IPS DF 4.7 (cell line): Measurements from ENCODE around the gene RASGRP3.

Source experiments
- DNase-seq: peaks from one replicate; pipeline ENCODE4 v3.0.0-alpha.2; 2013; ENCODE audit warnings: low spot score; ENCODE audit errors: extremely low read depth

The RASGRP3 gene

DNA sequence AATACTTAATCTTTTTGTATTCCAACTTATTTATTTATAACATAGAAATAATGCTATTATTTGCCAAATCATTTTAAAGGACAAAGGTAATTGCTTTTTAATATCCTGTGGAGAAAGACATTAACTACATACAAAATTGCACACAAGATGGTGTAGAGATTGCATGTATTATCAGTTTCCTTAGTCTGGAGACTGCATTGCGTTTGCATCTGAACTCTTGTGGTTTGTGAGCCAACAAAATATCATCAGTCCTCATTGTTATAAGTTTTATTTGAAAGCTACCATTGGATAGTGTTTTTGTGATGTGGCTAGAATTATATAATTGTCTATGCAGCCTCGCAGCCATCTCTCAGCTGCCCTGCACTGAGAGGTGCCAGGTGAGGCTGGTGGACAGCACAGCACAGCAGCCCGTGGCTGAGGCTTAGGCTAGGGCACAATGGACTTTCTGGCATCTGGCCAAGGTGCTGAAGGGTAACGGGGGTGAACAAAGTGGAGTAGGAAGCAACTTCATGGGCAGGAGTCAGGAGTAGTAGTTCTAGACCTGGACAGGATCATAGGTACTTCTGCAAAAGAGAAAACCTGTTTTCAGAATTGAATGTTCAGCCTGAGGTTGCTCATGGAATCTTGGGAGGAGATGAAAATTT lies 15.1 kb downstream of the RASGRP3 start:
- DNase-seq: no peak

DNA sequence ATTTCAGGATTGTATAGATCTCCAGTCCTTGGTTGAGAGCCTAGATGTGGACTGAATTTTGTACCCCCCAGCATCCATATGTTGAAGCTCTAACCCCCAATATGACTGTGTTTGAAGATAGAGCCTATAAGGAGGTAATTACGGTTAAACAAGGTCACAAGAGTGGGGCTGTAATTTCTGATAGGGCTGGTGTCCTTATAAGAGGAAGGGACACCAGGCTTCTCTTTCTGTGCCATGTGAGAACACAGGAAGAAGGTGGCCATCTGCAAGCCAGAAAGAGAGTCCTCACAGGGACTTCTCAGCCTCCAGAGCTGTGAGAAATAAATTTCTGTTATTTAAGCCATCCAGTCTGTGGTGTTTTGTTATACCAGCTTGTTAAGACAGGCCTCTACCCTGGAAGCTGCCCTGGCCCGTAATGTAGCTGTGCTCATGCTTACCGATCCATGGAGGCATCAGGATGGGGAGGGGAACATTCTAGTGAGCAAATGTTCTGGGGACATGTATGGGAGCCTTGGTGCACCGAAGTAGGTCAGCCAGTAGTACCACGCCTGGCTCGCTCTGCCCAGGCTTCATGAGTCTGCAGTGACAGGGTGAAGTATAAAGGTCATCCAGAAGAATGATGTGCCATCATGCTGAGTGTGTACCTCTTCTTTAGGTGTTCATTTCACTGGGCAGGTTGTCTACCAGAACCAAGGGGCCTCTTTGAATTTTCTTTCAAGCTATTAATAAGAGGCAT lies 16.1 kb downstream of the RASGRP3 start:
- DNase-seq: no peak

DNA sequence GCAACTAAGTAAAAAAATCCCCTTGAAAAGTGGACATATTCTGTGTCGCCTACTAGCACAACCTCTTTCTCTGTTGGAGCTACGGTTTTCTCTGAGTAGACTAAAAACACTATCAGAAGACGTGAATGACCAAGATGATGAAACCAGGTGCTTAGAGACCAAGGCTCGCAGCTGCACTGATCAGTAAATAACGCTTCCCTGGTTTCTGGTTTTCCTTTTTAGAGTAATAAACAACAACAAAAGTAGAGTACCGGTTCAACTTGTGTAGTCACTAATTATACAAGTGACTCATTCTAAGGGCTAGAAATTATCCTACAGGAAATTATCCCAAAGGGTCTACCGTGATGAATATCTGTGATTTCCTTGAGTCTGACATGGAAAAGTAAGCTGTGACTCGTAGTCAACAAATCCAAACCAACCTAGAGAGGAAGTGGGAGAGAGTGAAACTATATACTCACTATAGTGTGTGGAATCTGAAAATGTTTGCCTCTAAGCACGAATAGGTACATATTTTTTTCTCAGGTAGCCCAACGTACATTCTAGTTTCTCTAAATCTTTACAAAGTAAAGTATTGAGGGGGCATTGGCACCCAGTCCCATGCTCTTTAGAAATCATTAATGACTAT lies 17.8 kb downstream of the RASGRP3 start:
- no peak for DNase-seq

- no peak for DNase-seq
Measured at GRCh38 chr2:33494877-33495641, 18.6 kb downstream of the RASGRP3 start.

DNA sequence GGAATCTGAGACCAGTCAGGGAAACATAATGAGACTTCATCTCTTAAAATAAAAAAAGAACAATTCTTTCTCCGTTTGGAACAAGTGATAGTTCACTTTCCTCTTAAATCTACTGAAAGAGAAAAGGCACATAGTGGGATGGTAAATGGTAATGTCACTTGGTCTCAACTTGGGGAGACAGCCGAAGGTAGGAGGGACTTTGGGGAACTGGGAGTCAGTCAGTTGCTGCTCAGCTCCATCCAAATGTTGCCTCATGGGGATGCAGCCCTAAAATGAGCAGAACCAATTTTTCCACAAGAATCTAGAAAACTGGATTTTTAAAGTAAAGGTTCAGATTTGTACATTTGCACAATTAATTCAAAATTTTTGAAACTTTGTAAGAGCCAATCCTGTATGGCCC lies 19.2 kb downstream of the RASGRP3 start:
- no peak for DNase-seq

GRCh38 chr2:33496150-33496549 lies 19.7 kb downstream of the RASGRP3 start:
- DNase-seq: no peak

DNA sequence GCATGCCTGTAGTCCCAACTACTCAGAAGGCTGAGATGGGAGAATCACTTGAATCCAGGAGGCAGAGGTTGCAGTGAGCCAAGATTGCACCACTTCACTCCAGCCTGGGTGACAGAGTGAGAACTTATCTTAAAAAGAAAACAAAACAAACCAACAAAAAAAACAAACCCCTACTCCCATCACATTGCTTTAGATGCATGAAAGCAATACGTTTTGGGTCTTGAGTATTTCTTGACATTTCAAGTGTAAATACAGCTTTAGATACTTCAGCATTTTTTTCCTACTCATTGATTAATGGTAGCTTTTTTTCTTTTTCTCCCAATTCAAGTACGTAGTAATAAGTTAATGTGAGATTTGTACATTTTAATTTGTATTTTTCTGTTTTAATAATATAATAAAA lies 20.3 kb downstream of the RASGRP3 start:
- no peak for DNase-seq

- no peak for DNase-seq
Measured at GRCh38 chr2:33497221-33497650, 20.8 kb downstream of the RASGRP3 start.

DNA sequence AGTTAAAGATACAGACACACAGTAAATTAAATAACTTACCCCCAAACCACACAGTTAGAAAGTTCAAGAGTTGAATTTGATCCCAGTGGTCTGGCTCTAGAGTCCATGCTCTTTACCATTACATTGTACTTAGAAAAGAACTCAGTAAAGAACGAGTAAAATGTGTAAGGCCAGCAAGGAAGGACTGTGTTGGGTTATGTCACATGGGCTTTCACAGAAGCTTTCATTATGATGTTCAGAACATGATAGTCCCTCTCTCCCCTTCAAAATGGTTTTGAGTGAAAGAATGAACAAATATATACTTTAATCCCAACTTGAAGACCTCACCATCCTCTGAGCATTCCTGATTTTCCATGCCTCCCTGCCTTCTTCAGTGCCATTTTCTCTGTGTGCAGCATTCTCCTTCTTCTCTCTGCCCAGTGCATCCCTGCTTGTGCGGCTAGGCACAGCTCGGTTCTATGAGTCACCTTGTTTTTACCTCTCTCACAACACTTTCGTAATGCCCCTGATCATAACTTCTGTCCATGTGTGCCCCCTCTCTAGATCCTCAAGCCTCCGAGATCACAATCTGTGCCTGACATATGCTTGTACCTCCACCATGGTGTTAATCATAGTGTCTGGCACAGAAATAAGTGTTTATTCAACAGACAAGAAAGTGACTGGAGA lies 22.0 kb downstream of the RASGRP3 start:
- no peak for DNase-seq

- DNase-seq: no peak
Measured at GRCh38 chr2:33500177-33500576, 23.7 kb downstream of the RASGRP3 start.

- no peak for DNase-seq
Measured at GRCh38 chr2:33502025-33502424, 25.6 kb downstream of the RASGRP3 start.

GRCh38 chr2:33503002-33503401 lies 26.6 kb downstream of the RASGRP3 start:
- no peak for DNase-seq

DNA sequence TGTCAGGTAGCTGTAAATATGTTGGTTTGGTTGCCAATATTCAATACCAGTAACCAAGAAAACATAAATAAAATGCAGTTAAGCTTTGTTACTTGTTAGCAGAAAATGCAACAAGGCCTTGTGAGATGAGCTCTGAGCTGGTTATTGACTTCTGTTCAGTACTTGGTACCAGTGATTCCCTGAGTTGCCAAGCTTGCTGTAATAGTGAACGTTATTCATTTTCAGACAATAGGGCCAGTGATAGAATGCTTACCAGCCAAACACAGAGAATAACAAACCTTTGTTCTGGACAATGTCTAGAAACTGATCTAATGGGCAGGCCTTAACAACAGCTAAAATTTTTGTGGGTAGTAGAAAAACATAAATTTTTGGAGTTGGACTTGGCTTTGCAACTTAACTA lies 29.5 kb downstream of the RASGRP3 start:
- no peak for DNase-seq

DNA sequence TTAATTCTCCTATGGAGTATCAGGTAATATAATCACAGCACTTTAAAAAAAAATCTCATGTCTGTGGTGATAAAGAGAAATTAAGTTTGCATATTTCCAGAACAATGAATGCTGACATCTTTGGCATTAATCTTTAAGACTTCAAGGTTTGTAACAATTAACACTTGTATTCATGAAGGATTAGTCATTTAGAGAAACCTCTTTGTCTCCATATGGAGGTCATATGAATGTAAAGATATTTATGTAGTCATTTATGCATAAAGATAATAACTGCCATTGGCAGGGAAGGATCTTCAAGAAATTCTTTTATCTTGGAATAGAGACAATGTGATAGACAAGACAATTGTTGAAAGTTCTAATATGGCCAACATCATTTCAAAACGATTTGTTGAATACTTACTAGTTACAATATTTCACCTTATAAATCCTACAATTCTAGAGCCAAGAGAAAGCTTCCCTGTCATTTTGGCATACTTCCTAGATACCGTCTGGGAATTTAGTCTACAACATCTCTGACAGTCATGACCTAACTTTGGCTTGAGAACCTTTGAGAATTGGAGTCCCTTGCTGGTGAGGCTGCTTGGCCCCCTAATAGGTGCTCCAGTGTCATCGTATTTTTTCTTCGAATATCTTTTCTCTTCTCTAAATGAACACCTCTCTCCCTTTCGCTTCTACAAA lies 33.6 kb downstream of the RASGRP3 start:
- DNase-seq: no peak

DNA sequence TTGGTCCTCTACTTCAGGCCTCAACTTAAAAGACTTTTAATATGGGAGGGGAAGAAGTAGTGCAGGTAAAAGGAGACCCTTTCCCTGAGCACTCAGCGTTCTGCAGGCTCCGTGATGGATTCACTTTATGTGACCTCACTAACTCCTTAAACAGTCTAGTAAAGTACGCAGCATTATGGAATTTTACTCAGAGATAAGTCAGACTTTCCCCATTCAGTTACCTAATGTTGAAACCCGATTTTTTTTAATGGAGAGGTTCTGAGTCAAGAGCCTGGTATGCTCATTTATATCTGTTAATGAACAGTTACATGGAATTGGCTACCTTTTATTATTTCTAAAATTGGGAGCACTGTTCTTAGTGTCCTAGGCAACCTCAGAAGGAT lies 34.1 kb downstream of the RASGRP3 start:
- no peak for DNase-seq

GRCh38 chr2:33511141-33511540 lies 34.7 kb downstream of the RASGRP3 start:
- no peak for DNase-seq

DNA sequence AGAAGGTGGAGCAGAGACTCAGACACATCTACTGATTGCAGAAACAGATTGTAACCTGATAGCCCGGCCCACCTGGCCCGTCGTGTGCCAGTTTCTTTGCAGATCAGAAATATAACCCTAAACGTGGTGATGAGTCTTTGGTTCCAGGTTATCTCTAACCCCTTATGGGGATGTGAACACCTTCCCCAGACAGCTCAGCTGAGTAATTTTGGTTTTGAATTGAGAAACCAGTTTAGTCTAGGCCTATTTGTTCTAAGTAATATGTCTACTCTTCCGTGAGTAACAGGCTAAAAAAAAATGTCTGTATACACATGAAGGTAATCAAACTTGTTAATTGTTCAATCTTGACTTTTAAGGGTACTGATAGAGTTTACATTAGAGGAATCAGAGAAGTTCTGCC lies 35.7 kb downstream of the RASGRP3 start:
- DNase-seq: no peak

DNA sequence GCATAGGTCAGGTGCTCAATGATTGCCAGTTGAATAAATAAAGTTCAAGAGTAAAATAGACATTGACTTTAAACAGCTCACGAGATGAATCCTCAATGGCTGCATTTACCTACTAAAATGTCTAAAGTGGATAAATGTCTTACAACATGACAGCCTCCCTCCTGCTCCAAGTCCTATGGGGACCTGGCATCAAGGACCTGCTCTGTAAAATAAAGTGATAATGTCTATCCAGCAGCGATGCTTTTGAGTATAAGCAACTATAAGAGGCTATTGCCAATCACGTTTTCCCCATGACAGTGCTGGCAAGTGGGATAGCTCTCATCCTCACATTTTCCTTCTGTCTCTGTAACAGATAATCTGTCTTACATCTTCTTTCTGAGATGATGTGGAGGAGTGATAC lies 37.0 kb downstream of the RASGRP3 start:
- DNase-seq: no peak

DNA sequence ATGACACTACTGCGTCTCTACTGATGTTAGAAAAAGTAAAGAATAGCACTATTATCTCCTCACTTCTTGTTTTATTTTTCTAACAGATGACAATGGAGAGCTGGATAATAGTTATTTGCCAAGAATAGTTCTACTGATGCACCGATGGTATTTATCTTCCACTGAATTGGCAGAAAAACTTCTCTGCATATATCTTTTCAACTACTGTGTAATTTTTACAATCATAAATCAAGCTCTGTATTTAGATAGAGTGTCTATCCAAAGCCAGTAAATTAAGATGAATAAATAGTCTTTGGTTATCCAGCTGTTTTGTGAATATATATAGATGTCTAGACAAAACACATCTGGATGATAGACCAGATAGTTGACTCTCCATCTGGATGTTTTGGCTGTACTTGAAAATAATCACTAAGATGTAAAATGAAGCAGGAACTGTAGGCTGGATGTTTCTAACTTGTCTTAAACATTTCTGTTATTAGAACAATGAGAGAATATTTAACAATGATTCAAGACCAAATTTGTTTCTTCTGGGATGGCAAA lies 40.1 kb downstream of the RASGRP3 start:
- DNase-seq: no peak

GRCh38 chr2:33518200-33518599 lies 41.8 kb downstream of the RASGRP3 start:
- DNase-seq: no peak

- DNase-seq: no peak
Measured at GRCh38 chr2:33518929-33519328, 42.5 kb downstream of the RASGRP3 start.
